ENCODE results near the gene YIPF3. TPM values are rescaled to one million over a fixed set of nuclear protein-coding genes. Genes with fewer than 3 reads are reported as not detected.

The YIPF3 gene
- total RNA-seq, 1 experiment from 2014 or later: 81.8 TPM

GRCh38 chr6:43495409-43495941 is 21.3 kb downstream of the YIPF3 start:
- no peak overlapping the region for H3K27ac ChIP-seq (ENCODE audit: low read length)
- H3K9me3 ChIP-seq (ENCODE audit: control insufficient read depth, insufficient read depth, low read depth, low read length): no peaks in the 10 kb centered on the region
- POLR2A ChIA-PET: no interaction called here
- H3K27me3 ChIP-seq (ENCODE audit: control insufficient read depth, insufficient read depth, low read length): no peaks in the 10 kb centered on the region
- in situ Hi-C loops (cut with HindIII; ENCODE audit: low pct_unique_long_range_greater_than_20kb, low sequenced_read_pairs) (no loop called here), intact Hi-C loops (cut with micrococcal nuclease; ENCODE audit: unreplicated experiment) (no loop called here)
- H3K36me3 ChIP-seq (ENCODE audit: control insufficient read depth, insufficient read depth, low read length): no peaks in the 10 kb centered on the region; the same call in 1 of the 2 replicates
- peaks cover 19% of the 10 kb centered on the region for H3K4me1 ChIP-seq (ENCODE audit: control insufficient read depth, insufficient read depth, low read length)
- BruUV-seq (replicated peaks): no TSS peak
- CTCF ChIA-PET: interaction anchor here (0.5 to 1.6 kb wide), 4 partner anchors 9 to 65 kb away, joined by 3 to 6 read pairs (median 4); no protein-coding TSS in a partner anchor
- TF ChIP-seq POLR2AphosphoS5 (IDR thresholded peaks at IDR 0.05; ENCODE audit: low read depth, low read length) (no peak), TCF7L2 (IDR thresholded peaks at IDR 0.05; ENCODE audit: low read depth, low read length) (no peak), REST (IDR thresholded peaks at IDR 0.05; ENCODE audit: insufficient read depth in 1 of 2, low read depth in 2 of 2, low read length in 1 of 2) (no peak), SIN3A (IDR thresholded peaks at IDR 0.05; ENCODE audit: borderline replicate concordance, insufficient read depth, low read depth, low read length) (no peak), CTCF (IDR thresholded peaks at IDR 0.05) (no peak)
- no peak for DNase-seq (ENCODE audit: low read depth, low spot score)
- no peak overlapping the region for H3K4me3 ChIP-seq (ENCODE audit: low read depth in 2 of 2, low read length in 2 of 2)
- peak; percentile 31; the same call in 1 of the 2 replicates for ATAC-seq

- intact Hi-C loops (cut with micrococcal nuclease; ENCODE audit: unreplicated experiment): no loop called here
- ChIA-PET CTCF (interaction anchor here (0.5 to 0.6 kb wide), 3 partner anchors 17 to 65 kb away, joined by 3 to 5 read pairs (median 3); no protein-coding TSS in a partner anchor), POLR2A (no interaction called here)
- Histone ChIP-seq H3K27me3 (ENCODE audit: control insufficient read depth, insufficient read depth, low read length) (no peaks in the 10 kb centered on the region), H3K4me1 (ENCODE audit: control insufficient read depth, insufficient read depth, low read length) (peaks cover 19% of the 10 kb centered on the region), H3K27ac (ENCODE audit: low read length) (no peak overlapping the region), H3K9me3 (ENCODE audit: control insufficient read depth, insufficient read depth, low read depth, low read length) (no peaks in the 10 kb centered on the region), H3K4me3 (ENCODE audit: low read depth in 2 of 2, low read length in 2 of 2) (no peak overlapping the region), H3K36me3 (ENCODE audit: control insufficient read depth, insufficient read depth, low read length) (no peaks in the 10 kb centered on the region; the same call in 1 of the 2 replicates)
- no peak for ATAC-seq
- BruUV-seq (replicated peaks): no TSS peak
- no peak for DNase-seq (ENCODE audit: low read depth, low spot score)
- TF ChIP-seq TCF7L2 (IDR thresholded peaks at IDR 0.05; ENCODE audit: low read depth, low read length) (no peak), SIN3A (IDR thresholded peaks at IDR 0.05; ENCODE audit: borderline replicate concordance, insufficient read depth, low read depth, low read length) (no peak), CTCF (IDR thresholded peaks at IDR 0.05) (no peak), REST (IDR thresholded peaks at IDR 0.05; ENCODE audit: insufficient read depth in 1 of 2, low read depth in 2 of 2, low read length in 1 of 2) (no peak), POLR2AphosphoS5 (IDR thresholded peaks at IDR 0.05; ENCODE audit: low read depth, low read length) (no peak)
- in situ Hi-C loops (cut with HindIII; ENCODE audit: low pct_unique_long_range_greater_than_20kb, low sequenced_read_pairs): no loop called here
Observed at GRCh38 chr6:43494766-43495165, 22.0 kb downstream of the YIPF3 start.
